Measurements from ENCODE around the gene MEGF10.

Gene MEGF10

GRCh38 chr5:127441799-127442484, 151.3 kb downstream of the MEGF10 start:
- no peak for DNase-seq (ENCODE audit: low spot score)

GRCh38 chr5:127444171-127444570, 153.6 kb downstream of the MEGF10 start:
- DNase-seq (ENCODE audit: low spot score), result no peak

GRCh38 chr5:127445328-127445727, 154.7 kb downstream of the MEGF10 start:
- peak; percentile 49 for DNase-seq (ENCODE audit: low spot score)

GRCh38 chr5:127446626-127447025, 156.0 kb downstream of the MEGF10 start:
- DNase-seq (ENCODE audit: low spot score), result no peak

- DNase-seq (ENCODE audit: low spot score), result no peak
These were observed 157.2 kb downstream of the MEGF10 start for GRCh38 chr5:127447827-127448226.

GRCh38 chr5:127450046-127450445, 159.4 kb downstream of the MEGF10 start:
- no peak for DNase-seq (ENCODE audit: low spot score)

- DNase-seq (ENCODE audit: low spot score), result no peak
These were observed 160.5 kb downstream of the MEGF10 start for GRCh38 chr5:127451096-127451495.

- DNase-seq (ENCODE audit: low spot score), result no peak
These were observed 162.0 kb downstream of the MEGF10 start for GRCh38 chr5:127452626-127453025.

- DNase-seq (ENCODE audit: low spot score), result no peak
These were observed 180.6 kb downstream of the MEGF10 start for GRCh38 chr5:127471211-127471610.

GRCh38 chr5:127472700-127473099, 182.1 kb downstream of the MEGF10 start:
- DNase-seq (ENCODE audit: low spot score), result no peak

- no peak for DNase-seq (ENCODE audit: low spot score)
These were observed 195.9 kb downstream of the MEGF10 start for GRCh38 chr5:127486471-127486870.

GRCh38 chr5:127492854-127493738, 202.5 kb downstream of the MEGF10 start:
- peak; percentile 50 for DNase-seq (ENCODE audit: low spot score)

- DNase-seq (ENCODE audit: low spot score), result no peak
These were observed 208.0 kb downstream of the MEGF10 start for GRCh38 chr5:127498548-127498947.

- DNase-seq (ENCODE audit: low spot score), result no peak
These were observed 215.3 kb downstream of the MEGF10 start for GRCh38 chr5:127505905-127506304.

GRCh38 chr5:127506616-127507015, 216.0 kb downstream of the MEGF10 start:
- no peak for DNase-seq (ENCODE audit: low spot score)

- DNase-seq (ENCODE audit: low spot score), result no peak
These were observed 218.2 kb downstream of the MEGF10 start for GRCh38 chr5:127508644-127509373.
